ENCODE measurements around the gene ATXN7L1.

GRCh38 chr7:105796365-105796764, 80.0 kb downstream of the ATXN7L1 start:
- no peak for TF ChIP-seq CTCF (conservative IDR thresholded peaks at IDR 0.05)
- no peak for TF ChIP-seq EZH2 (IDR thresholded peaks at IDR 0.05; ENCODE audit: low read depth)
